KMS-11 (cell line): Measurements from ENCODE around the gene THOP1.

ENCODE experiments used
- H2AFZ ChIP-seq: fragments of 200-600 bp; sonication (generic); 2 replicates; pipeline ENCODE4 v1.6.1; 2016; ENCODE audit warnings: antibody characterized with exemption, mixed run types, low read depth
- H3K27ac ChIP-seq: fragments of 200-600 bp; sonication (generic); 2 replicates; pipeline ENCODE4 v1.6.1; 2016; ENCODE audit warnings: mild to moderate bottlenecking, mixed run types
- H3K27me3 ChIP-seq: fragments of 200-600 bp; sonication (generic); 2 replicates; pipeline ENCODE4 v1.6.1; 2017; ENCODE audit warnings: mild to moderate bottlenecking, low read depth, mixed run types, moderate library complexity; ENCODE audit not compliant: insufficient read depth
- H3K36me3 ChIP-seq: fragments of 200-600 bp; sonication (generic); 2 replicates; pipeline ENCODE4 v1.6.1; 2017; ENCODE audit warnings: mild to moderate bottlenecking, mixed run types; ENCODE audit not compliant: insufficient read depth
- H3K4me1 ChIP-seq: fragments of 200-600 bp; sonication (generic); 2 replicates; pipeline ENCODE4 v1.6.1; 2016; ENCODE audit warnings: mild to moderate bottlenecking, low read depth, mixed run types; ENCODE audit not compliant: poor library complexity, severe bottlenecking
- H3K4me2 ChIP-seq: fragments of 200-600 bp; sonication (generic); 2 replicates; pipeline ENCODE4 v1.7.0; 2016; ENCODE audit warnings: mild to moderate bottlenecking, mixed run types
- H3K4me3 ChIP-seq: fragments of 200-600 bp; sonication (generic); IDR thresholded peaks from 2 replicates; pipeline ENCODE4 v1.6.1; 2017; ENCODE audit warnings: low read depth, low read length, mixed read lengths; ENCODE audit not compliant: insufficient read depth
- H3K79me2 ChIP-seq: fragments of 200-600 bp; sonication (generic); 2 replicates; pipeline ENCODE4 v1.6.1; 2016; ENCODE audit warnings: low read depth, mixed run types; ENCODE audit not compliant: insufficient read depth
- H3K9ac ChIP-seq: fragments of 200-600 bp; sonication (generic); 2 replicates; pipeline ENCODE4 v1.6.1; 2016; ENCODE audit warnings: mild to moderate bottlenecking, mixed run types
- H4K20me1 ChIP-seq: fragments of 200-600 bp; sonication (generic); 2 replicates; pipeline ENCODE4 v1.6.1; 2016; ENCODE audit warnings: mild to moderate bottlenecking, mixed run types; ENCODE audit not compliant: insufficient read depth
- TF ChIP-seq, protein P1 (sequence below): fragments of 200-600 bp; sonication (generic); conservative IDR thresholded peaks from 2 replicates; pipeline ENCODE4 v1.6.1; 2017; ENCODE audit warnings: low read depth, mild to moderate bottlenecking, antibody characterized with exemption, low read length, moderate library complexity, mixed read lengths

The THOP1 gene

DNA sequence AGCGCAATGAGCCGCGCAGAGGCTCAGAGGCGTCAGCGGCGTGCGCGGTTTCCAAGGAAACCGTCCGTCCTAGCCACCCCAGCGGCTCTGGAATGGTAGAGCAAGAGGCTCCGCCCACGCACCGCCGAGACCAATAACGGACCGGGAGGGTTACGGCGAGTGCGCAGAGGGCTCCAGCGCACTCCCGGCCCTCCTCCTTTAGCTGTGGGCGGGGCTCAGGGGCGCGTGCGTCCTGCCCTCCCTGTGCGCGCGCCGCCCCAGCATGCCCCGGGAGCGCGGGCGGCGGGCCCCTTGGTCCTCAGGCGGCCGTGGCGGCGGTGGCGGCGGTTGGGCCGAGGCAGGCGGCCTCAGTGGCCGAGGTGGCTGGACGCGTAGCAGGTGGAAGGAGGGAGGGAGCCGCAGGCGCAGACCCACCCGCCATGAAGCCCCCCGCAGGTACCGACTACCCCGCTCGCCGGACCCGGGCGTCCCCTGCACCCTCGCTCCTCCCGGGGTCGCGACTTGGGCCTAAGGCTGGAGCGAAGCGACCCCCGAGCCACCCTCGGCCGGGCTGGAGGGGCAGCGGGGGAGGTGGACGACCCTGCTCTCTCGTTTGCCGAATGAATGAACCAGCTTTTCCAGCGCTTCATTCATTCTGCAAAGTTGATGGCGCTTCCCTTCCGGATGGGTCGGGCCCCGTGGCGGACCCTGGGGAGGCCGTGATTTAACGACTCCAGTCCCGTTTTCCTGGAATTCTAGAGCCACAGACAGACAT, at the start of gene THOP1:
TSS of gene THOP1 (plus strand) at position 260 of the 754 bp plus-strand sequence. CDS start at position 420, 160 bp downstream.
- Histone ChIP-seq H3K4me3 (no peak within 1 kb of the TSS), H2AFZ (peak within 1 kb of the TSS; percentile 75; the same call in 1 of the 2 replicates), H3K4me1 (peaks cover 28% of the 10 kb centered on the region), H4K20me1 (peaks cover 3% of the 10 kb centered on the region; the same call in 1 of the 2 replicates), H3K36me3 (no peaks in the 10 kb centered on the region), H3K9ac (peak within 1 kb of the TSS; percentile 81), H3K79me2 (peaks cover 57% of the 10 kb centered on the region), H3K27ac (peak within 1 kb of the TSS; percentile 30; the same call in 1 of the 2 replicates), H3K27me3 (no peaks in the 10 kb centered on the region), H3K4me2 (peak within 1 kb of the TSS; percentile 95)
- TF ChIP-seq, protein P1, sequence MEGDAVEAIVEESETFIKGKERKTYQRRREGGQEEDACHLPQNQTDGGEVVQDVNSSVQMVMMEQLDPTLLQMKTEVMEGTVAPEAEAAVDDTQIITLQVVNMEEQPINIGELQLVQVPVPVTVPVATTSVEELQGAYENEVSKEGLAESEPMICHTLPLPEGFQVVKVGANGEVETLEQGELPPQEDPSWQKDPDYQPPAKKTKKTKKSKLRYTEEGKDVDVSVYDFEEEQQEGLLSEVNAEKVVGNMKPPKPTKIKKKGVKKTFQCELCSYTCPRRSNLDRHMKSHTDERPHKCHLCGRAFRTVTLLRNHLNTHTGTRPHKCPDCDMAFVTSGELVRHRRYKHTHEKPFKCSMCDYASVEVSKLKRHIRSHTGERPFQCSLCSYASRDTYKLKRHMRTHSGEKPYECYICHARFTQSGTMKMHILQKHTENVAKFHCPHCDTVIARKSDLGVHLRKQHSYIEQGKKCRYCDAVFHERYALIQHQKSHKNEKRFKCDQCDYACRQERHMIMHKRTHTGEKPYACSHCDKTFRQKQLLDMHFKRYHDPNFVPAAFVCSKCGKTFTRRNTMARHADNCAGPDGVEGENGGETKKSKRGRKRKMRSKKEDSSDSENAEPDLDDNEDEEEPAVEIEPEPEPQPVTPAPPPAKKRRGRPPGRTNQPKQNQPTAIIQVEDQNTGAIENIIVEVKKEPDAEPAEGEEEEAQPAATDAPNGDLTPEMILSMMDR: no peak

DNA sequence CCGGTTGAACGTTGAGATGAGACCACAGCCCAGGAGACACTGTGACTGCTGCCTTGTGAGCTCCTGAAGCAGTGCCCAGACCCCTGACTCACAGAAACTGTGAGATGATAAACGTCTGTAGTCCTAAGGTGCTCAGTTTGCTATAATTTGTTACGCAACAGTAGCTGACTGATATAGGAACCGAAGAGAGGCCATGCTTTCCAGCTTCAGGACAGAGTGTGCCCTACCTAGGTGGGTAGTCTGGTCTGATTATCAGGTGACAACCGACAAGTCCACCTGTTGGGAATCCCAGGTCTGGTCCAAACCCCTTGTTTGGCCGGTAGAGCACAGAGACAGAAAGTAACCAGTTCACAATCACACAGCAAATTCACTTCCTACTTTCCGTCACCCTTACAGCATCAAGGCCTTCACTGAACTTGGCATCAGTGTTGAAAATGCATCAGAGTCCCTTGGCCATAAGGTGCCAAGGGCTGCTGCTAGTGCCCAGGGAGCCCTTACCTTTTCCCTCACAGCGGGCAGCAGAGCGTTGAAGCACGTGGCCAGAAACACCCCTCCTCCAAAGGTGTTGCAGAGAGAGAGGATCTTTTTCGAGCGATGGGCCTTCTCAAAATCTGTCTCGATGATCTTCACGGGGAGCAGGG, 48.6 kb upstream of the THOP1 start:
- TF ChIP-seq, protein P1: no peak
- no peaks in the 10 kb centered on the region for H4K20me1 ChIP-seq
- H3K27me3 ChIP-seq: no peaks in the 10 kb centered on the region; the same call in 1 of the 2 replicates
- H3K27ac ChIP-seq: no peak overlapping the region
- no peak overlapping the region for H3K4me2 ChIP-seq
- no peaks in the 10 kb centered on the region; the same call in 1 of the 2 replicates for H3K36me3 ChIP-seq
- no peak overlapping the region for H3K9ac ChIP-seq
- no peak overlapping the region for H2AFZ ChIP-seq
- H3K79me2 ChIP-seq: no peaks in the 10 kb centered on the region
- no peaks in the 10 kb centered on the region for H3K4me1 ChIP-seq
- H3K4me3 ChIP-seq: no peak overlapping the region

DNA sequence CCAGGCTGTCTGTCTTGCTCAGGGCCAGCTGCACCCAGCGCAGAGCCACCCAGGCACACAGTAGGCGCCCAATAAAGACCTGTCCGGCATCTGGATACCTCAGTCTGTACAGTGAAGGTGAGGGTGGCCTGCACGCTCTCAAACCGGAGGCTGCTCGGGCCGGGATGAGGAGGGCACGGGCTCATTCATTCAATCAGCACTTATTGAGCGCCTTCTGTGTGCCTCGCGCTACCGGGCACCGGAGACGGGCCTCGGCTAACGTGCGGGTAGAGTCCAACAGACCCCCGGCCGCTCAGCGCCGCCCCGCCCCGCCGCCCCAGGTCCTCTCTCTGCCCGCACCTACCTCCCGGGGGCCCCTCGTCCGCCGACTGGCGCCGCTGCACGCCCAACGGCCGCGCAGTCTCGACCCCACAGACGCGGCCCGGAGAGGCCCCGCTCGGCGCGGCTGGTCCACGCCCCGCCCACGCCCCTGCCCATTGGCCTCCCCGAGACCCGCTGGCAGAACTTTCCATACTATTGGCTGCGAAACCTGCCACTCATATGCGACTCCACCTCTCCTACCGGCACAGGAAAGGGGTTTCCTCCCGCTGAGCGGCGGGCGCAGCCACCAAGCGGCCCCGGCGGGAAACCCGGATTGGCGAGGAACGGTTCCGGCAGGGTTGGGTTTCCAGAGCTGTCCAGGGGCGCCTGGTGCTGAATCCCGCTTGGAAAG, 45.5 kb upstream of the THOP1 start, which contains the start of gene SLC39A3:
TSS of gene SLC39A3 (minus strand) at position 416 of the 712 bp plus-strand sequence. CDS start 2,760 bp downstream, outside the sequence.
- Histone ChIP-seq H4K20me1 (no peaks in the 10 kb centered on the region), H3K4me1 (no peaks in the 10 kb centered on the region), H3K27me3 (peaks cover 14% of the 10 kb centered on the region; the same call in 1 of the 2 replicates), H3K36me3 (no peaks in the 10 kb centered on the region; the same call in 1 of the 2 replicates), H3K9ac (peak within 1 kb of the TSS; percentile 53; the same call in 1 of the 2 replicates), H3K79me2 (no peaks in the 10 kb centered on the region), H2AFZ (peak within 1 kb of the TSS; percentile 47; the same call in 1 of the 2 replicates), H3K4me3 (peak within 1 kb of the TSS; percentile 28), H3K4me2 (peak within 1 kb of the TSS; percentile 93), H3K27ac (no peak within 1 kb of the TSS)
- TF ChIP-seq, protein P1: no peak

DNA sequence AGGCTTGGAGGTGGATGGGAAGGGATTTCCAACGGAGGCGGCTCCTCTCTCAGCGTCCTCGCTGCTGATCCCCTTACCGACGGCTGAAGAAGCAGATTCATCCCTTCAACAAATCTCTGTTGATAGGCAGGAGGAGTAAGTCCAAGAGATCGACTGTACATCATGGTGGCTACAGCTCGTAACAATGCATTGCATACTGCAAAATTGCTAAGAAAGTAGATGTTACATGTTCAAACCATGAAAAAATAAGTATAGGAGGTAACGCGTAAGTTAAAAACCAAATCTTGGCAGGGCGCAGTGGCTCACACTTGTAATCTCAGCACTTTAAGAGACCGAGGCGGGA, 45.0 kb upstream of the THOP1 start:
- Histone ChIP-seq H3K27ac (no peak overlapping the region), H3K79me2 (no peaks in the 10 kb centered on the region), H3K36me3 (no peaks in the 10 kb centered on the region; the same call in 1 of the 2 replicates), H2AFZ (no peak overlapping the region; the same call in 1 of the 2 replicates), H3K9ac (no peak overlapping the region), H3K4me3 (no peak overlapping the region), H4K20me1 (no peaks in the 10 kb centered on the region), H3K4me2 (peak overlapping the region; percentile 22; the same call in 1 of the 2 replicates), H3K4me1 (no peaks in the 10 kb centered on the region), H3K27me3 (peaks cover 16% of the 10 kb centered on the region; the same call in 1 of the 2 replicates)
- TF ChIP-seq, protein P1: no peak
